Osteoblast (primary cell): ENCODE data around the gene ADK. TPM values are rescaled to one million over a fixed set of nuclear protein-coding genes. Genes with fewer than 3 reads are reported as not detected.

Source experiments
- DNase-seq: peaks from one replicate; pipeline ENCODE4 v3.0.0; 2011; ENCODE audit warnings: low spot score, mixed read lengths; ENCODE audit not compliant: insufficient read length; ENCODE audit errors: missing footprints
- H2AFZ ChIP-seq: 2 replicates; pipeline ENCODE4 v1.6.0; 2011; ENCODE audit warnings: mild to moderate bottlenecking, low read length
- H3K27ac ChIP-seq: 2 replicates; pipeline ENCODE4 v1.5.1; 2011; ENCODE audit warnings: mild to moderate bottlenecking, low read depth, low read length, moderate library complexity
- H3K27me3 ChIP-seq: 2 replicates; pipeline ENCODE4 v1.6.0; 2012; ENCODE audit warnings: mild to moderate bottlenecking, control low read depth, inconsistent platforms, low read length, moderate library complexity; ENCODE audit not compliant: insufficient read depth
- H3K36me3 ChIP-seq: 2 replicates; pipeline ENCODE4 v1.5.1; 2011; ENCODE audit warnings: mild to moderate bottlenecking, low read length, control low read depth, moderate library complexity; ENCODE audit not compliant: insufficient read depth
- H3K4me1 ChIP-seq: 2 replicates; pipeline ENCODE4 v1.5.1; 2011; ENCODE audit warnings: mild to moderate bottlenecking, low read length, control low read depth, moderate library complexity; ENCODE audit not compliant: insufficient read depth
- H3K4me2 ChIP-seq: 2 replicates; pipeline ENCODE4 v1.6.0; 2011; ENCODE audit warnings: mild to moderate bottlenecking, low read length; ENCODE audit not compliant: insufficient read depth
- H3K4me3 ChIP-seq: fragments of 200-600 bp; sonication (generic); 3 replicates; pipeline ENCODE4 v1.5.1; 2012; ENCODE audit warnings: mild to moderate bottlenecking, low read length, inconsistent platforms; ENCODE audit not compliant: insufficient read depth
- H3K79me2 ChIP-seq: 2 replicates; pipeline ENCODE4 v1.6.0; 2012; ENCODE audit warnings: mild to moderate bottlenecking, low read length, control low read depth, inconsistent platforms; ENCODE audit not compliant: insufficient read depth
- H3K9me3 ChIP-seq: 2 replicates; pipeline ENCODE4 v1.5.1; 2011; ENCODE audit warnings: low read depth, low read length, control low read depth
- H4K20me1 ChIP-seq: 2 replicates; pipeline ENCODE4 v1.6.0; 2012; ENCODE audit warnings: mild to moderate bottlenecking, low read length, control low read depth; ENCODE audit not compliant: insufficient read depth
- total RNA-seq: library from RNA; depleted of rRNA; stranded (reverse); fragments of >200 nt; gene quantifications from 2 replicates; pipeline ENCODE4 v1.2.3, GENCODE V29; 2012
- TF ChIP-seq, protein P1 (sequence below): IDR thresholded peaks from 2 replicates; pipeline ENCODE4 v1.5.1; 2011; ENCODE audit warnings: mild to moderate bottlenecking, low read depth, low read length, moderate library complexity; ENCODE audit errors: extremely low read depth

ADK gene
- total RNA-seq, 1 donor: 34.0 TPM

DNA sequence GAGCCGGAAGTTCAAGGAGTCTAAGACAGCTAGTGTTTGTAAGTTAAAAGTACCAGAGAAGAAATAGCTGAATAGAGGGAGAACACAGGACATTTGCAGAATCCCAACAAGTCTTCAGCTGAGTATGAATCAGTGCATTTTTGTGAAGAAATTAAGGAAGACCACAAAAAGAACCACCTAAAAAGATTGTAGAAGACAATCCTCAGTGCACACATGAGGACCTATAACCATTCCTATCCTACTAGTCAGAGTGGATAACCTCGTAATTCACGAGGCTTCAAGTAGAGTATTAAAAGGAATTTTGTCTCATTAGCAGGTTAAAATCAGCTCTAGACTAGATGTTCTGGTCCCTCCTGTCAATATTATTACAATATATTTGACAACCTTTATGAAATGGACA is 380.0 kb downstream of the ADK start:
- Histone ChIP-seq H3K79me2 (no peaks in the 10 kb centered on the region), H2AFZ (no peak overlapping the region), H3K36me3 (no peaks in the 10 kb centered on the region), H4K20me1 (no peaks in the 10 kb centered on the region), H3K9me3 (no peaks in the 10 kb centered on the region), H3K4me1 (no peaks in the 10 kb centered on the region), H3K4me3 (no peak overlapping the region), H3K27ac (no peak overlapping the region), H3K27me3 (no peaks in the 10 kb centered on the region), H3K4me2 (no peak overlapping the region)
- TF ChIP-seq, protein P1, sequence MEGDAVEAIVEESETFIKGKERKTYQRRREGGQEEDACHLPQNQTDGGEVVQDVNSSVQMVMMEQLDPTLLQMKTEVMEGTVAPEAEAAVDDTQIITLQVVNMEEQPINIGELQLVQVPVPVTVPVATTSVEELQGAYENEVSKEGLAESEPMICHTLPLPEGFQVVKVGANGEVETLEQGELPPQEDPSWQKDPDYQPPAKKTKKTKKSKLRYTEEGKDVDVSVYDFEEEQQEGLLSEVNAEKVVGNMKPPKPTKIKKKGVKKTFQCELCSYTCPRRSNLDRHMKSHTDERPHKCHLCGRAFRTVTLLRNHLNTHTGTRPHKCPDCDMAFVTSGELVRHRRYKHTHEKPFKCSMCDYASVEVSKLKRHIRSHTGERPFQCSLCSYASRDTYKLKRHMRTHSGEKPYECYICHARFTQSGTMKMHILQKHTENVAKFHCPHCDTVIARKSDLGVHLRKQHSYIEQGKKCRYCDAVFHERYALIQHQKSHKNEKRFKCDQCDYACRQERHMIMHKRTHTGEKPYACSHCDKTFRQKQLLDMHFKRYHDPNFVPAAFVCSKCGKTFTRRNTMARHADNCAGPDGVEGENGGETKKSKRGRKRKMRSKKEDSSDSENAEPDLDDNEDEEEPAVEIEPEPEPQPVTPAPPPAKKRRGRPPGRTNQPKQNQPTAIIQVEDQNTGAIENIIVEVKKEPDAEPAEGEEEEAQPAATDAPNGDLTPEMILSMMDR: no peak
- DNase-seq: no peak

DNA sequence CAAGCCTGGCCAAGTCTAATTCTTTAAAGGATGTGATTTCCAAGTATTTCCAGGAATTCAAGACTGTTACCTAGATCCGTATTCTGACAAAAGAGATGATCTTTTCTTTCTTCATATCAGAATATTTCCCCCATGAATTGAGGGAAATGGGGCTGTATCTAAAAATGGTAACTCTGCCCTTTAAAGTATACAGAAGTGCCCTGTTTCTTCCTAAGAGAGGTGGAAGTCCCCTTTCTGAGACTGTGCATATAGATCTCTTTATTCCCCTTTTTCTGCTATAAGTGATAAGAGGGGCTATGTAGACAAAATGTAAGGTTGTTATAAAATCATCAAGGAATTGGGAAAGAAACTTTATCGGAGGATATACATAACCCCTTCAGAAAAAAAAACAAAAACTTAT is 388.3 kb downstream of the ADK start:
- Histone ChIP-seq H3K4me2 (no peak overlapping the region), H3K79me2 (no peaks in the 10 kb centered on the region), H4K20me1 (no peaks in the 10 kb centered on the region), H2AFZ (no peak overlapping the region), H3K36me3 (no peaks in the 10 kb centered on the region), H3K27me3 (no peaks in the 10 kb centered on the region), H3K4me1 (peaks cover 13% of the 10 kb centered on the region), H3K4me3 (no peak overlapping the region), H3K9me3 (no peaks in the 10 kb centered on the region), H3K27ac (no peak overlapping the region)
- DNase-seq: no peak
- TF ChIP-seq, protein P1: no peak

GRCh38 chr10:74541375-74541774 is 390.4 kb downstream of the ADK start:
- TF ChIP-seq, protein P1: no peak
- Histone ChIP-seq H3K27me3 (no peaks in the 10 kb centered on the region), H3K27ac (no peak overlapping the region), H3K9me3 (no peaks in the 10 kb centered on the region), H3K4me1 (peaks cover 14% of the 10 kb centered on the region), H3K79me2 (no peaks in the 10 kb centered on the region), H3K4me3 (no peak overlapping the region), H2AFZ (no peak overlapping the region), H4K20me1 (no peaks in the 10 kb centered on the region), H3K4me2 (no peak overlapping the region), H3K36me3 (no peaks in the 10 kb centered on the region)
- no peak for DNase-seq

DNA sequence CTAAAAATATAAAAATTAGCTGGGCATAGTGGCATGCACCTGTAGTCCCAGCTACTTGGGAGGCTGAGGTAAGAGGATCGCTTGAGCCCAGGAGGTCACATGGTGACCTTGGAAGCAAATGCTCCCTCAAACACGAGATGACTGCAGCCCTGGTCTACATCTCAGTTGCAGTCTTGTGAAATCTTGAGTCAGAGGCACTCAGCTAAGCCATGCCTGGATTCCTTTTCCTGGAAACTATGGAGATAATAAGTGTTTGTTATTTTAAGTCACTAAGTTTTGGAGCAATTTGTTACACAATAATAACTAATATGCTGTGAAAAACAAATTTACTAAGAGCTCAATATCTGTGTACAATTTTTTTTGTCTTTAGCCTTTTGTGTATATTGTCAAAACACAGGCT is 391.1 kb downstream of the ADK start:
- Histone ChIP-seq H3K4me1 (peaks cover 14% of the 10 kb centered on the region), H2AFZ (no peak overlapping the region), H3K4me2 (no peak overlapping the region), H4K20me1 (no peaks in the 10 kb centered on the region), H3K27me3 (no peaks in the 10 kb centered on the region), H3K36me3 (no peaks in the 10 kb centered on the region), H3K27ac (peak overlapping the region; percentile 72), H3K4me3 (no peak overlapping the region), H3K79me2 (no peaks in the 10 kb centered on the region), H3K9me3 (no peaks in the 10 kb centered on the region)
- TF ChIP-seq, protein P1: no peak
- peak; percentile 35 for DNase-seq
